Uterus (tissue), 4 donors: ENCODE results near the gene VSTM4. TPM values are rescaled to one million over a fixed set of nuclear protein-coding genes. Genes with fewer than 3 reads are reported as not detected.

Experiments used
- DNase-seq, 2 donors: peaks; one replicate each; pipeline ENCODE4 v3.0.0-alpha.2; 2019 to 2020
- H3K27ac ChIP-seq, 2 donors: fragments of 200-600 bp; sonication (generic); 1 replicate in 1 of 2; 2 replicates in 1 of 2; pipeline ENCODE4 v1.5.1; 2016 to 2018
- H3K27me3 ChIP-seq, 2 donors: fragments of 200-600 bp; sonication (generic); one replicate each; pipeline ENCODE4 v1.5.1; 2018 to 2019; ENCODE audit warnings: control low read depth in 1 of 2
- H3K36me3 ChIP-seq, 2 donors: fragments of 200-600 bp; sonication (generic); one replicate each; pipeline ENCODE4 v1.5.1; 2019; ENCODE audit warnings: control low read depth in 1 of 2
- H3K4me1 ChIP-seq, 2 donors: fragments of 200-600 bp; sonication (generic); one replicate each; pipeline ENCODE4 v1.5.1; 2018 to 2019; ENCODE audit warnings: control low read depth in 1 of 2
- H3K4me3 ChIP-seq, 2 donors: fragments of 200-600 bp; sonication (generic); 1 replicate in 1 of 2; 2 replicates in 1 of 2; pipeline ENCODE4 v1.5.1; 2018 to 2019; ENCODE audit warnings: mild to moderate bottlenecking in 1 of 2
- H3K9me3 ChIP-seq, 2 donors: fragments of 200-600 bp; sonication (generic); one replicate each; pipeline ENCODE4 v1.5.1; 2019; ENCODE audit warnings: control low read depth in 1 of 2
- POLR2A ChIP-seq, 2 donors: fragments of 450-650 bp; IDR thresholded peaks; one replicate each; pipeline ENCODE4 v1.6.1; 2016; ENCODE audit warnings: antibody characterized with exemption in 2 of 2, mild to moderate bottlenecking in 1 of 2, moderate library complexity in 1 of 2
- intact Hi-C: fragments of 100-400 bp; cut with DNase I; formaldehyde crosslinking; loops from one replicate; pipeline ENCODE4 v1.15.1; 2023; ENCODE audit warnings: low total_unique reads
- total RNA-seq, 4 donors: library from RNA; depleted of rRNA in 3 of 4; stranded (reverse); fragments of >200 nt in 3 of 4; gene quantifications; one replicate each; pipeline versions ENCODE4 v1.1.0 to v1.2.4, GENCODE V29; 2014 to 2023
- TF ChIP-seq, protein P1 (sequence below), 4 experiments: fragments of 200-600 bp in 2 of 4; fragments of 450-650 bp in 2 of 4; sonication (generic) in 2 of 4; IDR thresholded peaks; one replicate each; pipeline ENCODE4 v1.5.1; 2016 to 2019; ENCODE audit warnings: antibody characterized with exemption in 4 of 4, mild to moderate bottlenecking in 2 of 4, moderate library complexity in 1 of 4
- donor health status: DM: yes; HTN: yes; CAD: no.

Gene VSTM4
- total RNA-seq, 4 donors from 2014 or later, result 10.3 to 46.6 (median 19.3) TPM

DNA sequence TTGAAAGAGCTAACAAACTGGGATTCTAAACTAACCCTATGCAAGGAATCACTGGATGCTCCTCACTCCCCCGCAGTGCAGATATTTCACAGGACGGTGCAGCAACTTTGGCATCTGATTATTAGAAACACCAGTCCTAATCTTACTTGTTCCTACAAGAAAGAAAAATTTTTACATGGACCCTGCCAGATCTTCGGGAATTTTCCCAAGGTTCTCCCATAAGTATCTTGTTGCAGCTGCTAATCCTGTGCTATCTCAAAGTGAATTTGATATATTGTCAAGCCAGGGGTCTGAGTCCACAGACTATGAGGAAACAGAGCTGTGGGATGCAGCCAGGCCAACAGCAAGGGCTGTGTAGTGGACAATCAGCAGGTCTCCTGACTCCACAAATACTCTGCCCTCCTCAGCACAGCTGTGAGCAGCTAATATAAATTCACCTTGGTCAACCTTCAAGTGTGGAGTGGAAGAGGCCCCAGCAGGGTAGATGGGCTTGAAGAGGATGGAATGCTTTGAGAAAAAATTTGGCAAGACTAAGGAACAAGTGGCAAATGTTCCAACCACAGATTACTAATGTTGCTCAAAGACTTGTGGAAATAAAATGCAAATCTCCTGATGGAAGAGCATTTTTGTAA, 25.6 kb downstream of the VSTM4 start:
- peaks cover 0 to 5% of the 10 kb centered on the region in 2 donors for H3K4me1 ChIP-seq
- H3K4me3 ChIP-seq, result no peak overlapping the region
- no peaks in the 10 kb centered on the region for H3K9me3 ChIP-seq
- no peak for TF ChIP-seq POLR2A (IDR thresholded peaks at IDR 0.05)
- TF ChIP-seq, protein P1, sequence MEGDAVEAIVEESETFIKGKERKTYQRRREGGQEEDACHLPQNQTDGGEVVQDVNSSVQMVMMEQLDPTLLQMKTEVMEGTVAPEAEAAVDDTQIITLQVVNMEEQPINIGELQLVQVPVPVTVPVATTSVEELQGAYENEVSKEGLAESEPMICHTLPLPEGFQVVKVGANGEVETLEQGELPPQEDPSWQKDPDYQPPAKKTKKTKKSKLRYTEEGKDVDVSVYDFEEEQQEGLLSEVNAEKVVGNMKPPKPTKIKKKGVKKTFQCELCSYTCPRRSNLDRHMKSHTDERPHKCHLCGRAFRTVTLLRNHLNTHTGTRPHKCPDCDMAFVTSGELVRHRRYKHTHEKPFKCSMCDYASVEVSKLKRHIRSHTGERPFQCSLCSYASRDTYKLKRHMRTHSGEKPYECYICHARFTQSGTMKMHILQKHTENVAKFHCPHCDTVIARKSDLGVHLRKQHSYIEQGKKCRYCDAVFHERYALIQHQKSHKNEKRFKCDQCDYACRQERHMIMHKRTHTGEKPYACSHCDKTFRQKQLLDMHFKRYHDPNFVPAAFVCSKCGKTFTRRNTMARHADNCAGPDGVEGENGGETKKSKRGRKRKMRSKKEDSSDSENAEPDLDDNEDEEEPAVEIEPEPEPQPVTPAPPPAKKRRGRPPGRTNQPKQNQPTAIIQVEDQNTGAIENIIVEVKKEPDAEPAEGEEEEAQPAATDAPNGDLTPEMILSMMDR (IDR thresholded peaks at IDR 0.05), result no peak
- H3K27me3 ChIP-seq, result no peaks in the 10 kb centered on the region
- intact Hi-C loops, result no loop called here
- peak overlapping the region; percentile 49 to 50 for H3K27ac ChIP-seq
- peak; percentile 67 to 75 for DNase-seq
- H3K36me3 ChIP-seq, result no peaks in the 10 kb centered on the region

GRCh38 chr10:49089152-49089551, 26.2 kb downstream of the VSTM4 start:
- no peaks in the 10 kb centered on the region for H3K9me3 ChIP-seq
- H3K27me3 ChIP-seq, result no peaks in the 10 kb centered on the region
- intact Hi-C loops, result no loop called here
- no peak overlapping the region for H3K4me3 ChIP-seq
- H3K27ac ChIP-seq, result peak overlapping the region; percentile 45 to 50
- TF ChIP-seq, protein P1 (IDR thresholded peaks at IDR 0.05), result no peak
- no peak for TF ChIP-seq POLR2A (IDR thresholded peaks at IDR 0.05)
- H3K4me1 ChIP-seq, result peaks cover 0 to 5% of the 10 kb centered on the region in 2 donors
- no peaks in the 10 kb centered on the region for H3K36me3 ChIP-seq
- DNase-seq, result no peak

- Histone ChIP-seq H3K4me3 (no peak overlapping the region), H3K4me1 (peaks cover 0 to 5% of the 10 kb centered on the region in 2 donors), H3K36me3 (no peaks in the 10 kb centered on the region), H3K27ac (no peak overlapping the region), H3K27me3 (no peaks in the 10 kb centered on the region), H3K9me3 (no peaks in the 10 kb centered on the region)
- no peak for DNase-seq
- intact Hi-C loops, result no loop called here
- no peak for TF ChIP-seq POLR2A (IDR thresholded peaks at IDR 0.05)
- TF ChIP-seq, protein P1 (IDR thresholded peaks at IDR 0.05), result no peak
Observed at GRCh38 chr10:49086889-49087288, 28.4 kb downstream of the VSTM4 start.

DNA sequence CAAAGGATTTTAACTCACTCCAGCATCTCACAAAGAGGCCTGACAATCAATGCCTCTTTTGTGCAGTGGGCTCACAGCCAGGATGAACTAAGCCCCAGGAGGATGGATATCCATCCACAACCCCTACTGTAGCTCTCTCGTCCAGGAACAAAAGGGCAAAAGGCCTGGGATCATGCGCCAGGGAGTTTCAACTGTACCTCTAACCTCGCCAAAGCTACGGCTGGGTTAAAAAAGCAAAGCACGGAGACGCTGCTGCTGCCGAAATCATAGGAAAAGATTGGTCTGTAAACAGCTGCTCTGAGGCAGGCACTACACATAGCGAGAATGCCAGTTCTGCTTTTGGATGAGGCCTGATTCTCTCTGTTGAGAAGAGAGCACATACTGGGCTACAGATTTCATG, 32.1 kb downstream of the VSTM4 start:
- H3K4me3 ChIP-seq, result no peak overlapping the region
- H3K36me3 ChIP-seq, result no peaks in the 10 kb centered on the region
- no peaks in the 10 kb centered on the region for H3K9me3 ChIP-seq
- no peak for TF ChIP-seq POLR2A (IDR thresholded peaks at IDR 0.05)
- TF ChIP-seq, protein P1 (IDR thresholded peaks at IDR 0.05), result no peak
- intact Hi-C loops, result no loop called here
- peak overlapping the region in 1 of 2 donors; percentile 43 for H3K27ac ChIP-seq
- DNase-seq, result peak; percentile 39 to 59
- no peaks in the 10 kb centered on the region for H3K4me1 ChIP-seq
- no peaks in the 10 kb centered on the region for H3K27me3 ChIP-seq

DNA sequence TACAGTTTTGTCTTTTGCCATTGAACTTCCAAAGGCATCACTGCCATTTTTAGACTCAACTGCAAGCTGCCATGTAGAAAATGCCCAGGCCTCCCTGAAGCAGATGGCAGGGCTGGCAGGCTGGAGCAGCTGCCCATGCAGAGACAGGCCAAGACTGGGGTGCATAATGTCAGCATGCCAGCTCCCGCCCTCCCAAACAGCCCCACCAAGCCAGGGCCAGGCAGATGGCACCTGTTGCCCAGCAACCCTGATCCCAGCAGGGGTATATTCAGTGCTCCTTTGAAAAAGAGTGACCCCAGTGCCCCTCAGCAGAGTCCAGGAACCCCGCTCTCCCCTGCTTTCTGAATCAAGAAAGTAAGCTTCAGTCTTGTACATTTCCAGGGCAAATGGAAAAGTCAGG, 32.6 kb downstream of the VSTM4 start:
- Histone ChIP-seq H3K9me3 (no peaks in the 10 kb centered on the region), H3K36me3 (no peaks in the 10 kb centered on the region), H3K27ac (peak overlapping the region in 1 of 2 donors; percentile 43), H3K4me1 (no peaks in the 10 kb centered on the region), H3K4me3 (no peak overlapping the region), H3K27me3 (no peaks in the 10 kb centered on the region)
- DNase-seq, result no peak
- intact Hi-C loops, result no loop called here
- TF ChIP-seq, protein P1 (IDR thresholded peaks at IDR 0.05), result no peak
- no peak for TF ChIP-seq POLR2A (IDR thresholded peaks at IDR 0.05)
